NCI-H1436 (cell line): ENCODE data around the gene EPN2.
A peak's percentile ranks its signal among the peaks of the same experiment; 100 is the strongest.
"Not testable (repeated sequence)": the region's sequence is repeated elsewhere in the genome, so short reads cannot be mapped to it uniquely, and the experiment has no call there.

Experiments
- DNase-seq: peaks from one replicate; lab custom pipeline; 2025; lab: John Stamatoyannopoulos, UW

The EPN2 gene

DNA sequence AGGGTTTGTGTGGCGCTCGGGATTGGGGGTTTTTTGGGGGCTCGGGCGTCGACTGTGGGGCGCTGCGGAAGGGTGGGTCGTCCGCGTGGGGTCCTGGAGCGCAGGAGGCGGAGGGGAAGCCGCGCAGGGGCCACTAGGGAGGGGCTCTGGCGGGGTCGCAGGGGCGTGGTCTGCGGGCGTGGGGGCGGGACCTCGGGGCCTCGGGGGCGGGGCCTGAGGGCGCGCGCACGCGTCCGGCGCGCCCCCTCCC is at the start of gene EPN2:
Gene EPN2 (plus strand): TSS at position 228 of the 250 bp plus-strand sequence. CDS start 45,754 bp downstream, outside the sequence.
- DNase-seq, result not testable (repeated sequence)

DNA sequence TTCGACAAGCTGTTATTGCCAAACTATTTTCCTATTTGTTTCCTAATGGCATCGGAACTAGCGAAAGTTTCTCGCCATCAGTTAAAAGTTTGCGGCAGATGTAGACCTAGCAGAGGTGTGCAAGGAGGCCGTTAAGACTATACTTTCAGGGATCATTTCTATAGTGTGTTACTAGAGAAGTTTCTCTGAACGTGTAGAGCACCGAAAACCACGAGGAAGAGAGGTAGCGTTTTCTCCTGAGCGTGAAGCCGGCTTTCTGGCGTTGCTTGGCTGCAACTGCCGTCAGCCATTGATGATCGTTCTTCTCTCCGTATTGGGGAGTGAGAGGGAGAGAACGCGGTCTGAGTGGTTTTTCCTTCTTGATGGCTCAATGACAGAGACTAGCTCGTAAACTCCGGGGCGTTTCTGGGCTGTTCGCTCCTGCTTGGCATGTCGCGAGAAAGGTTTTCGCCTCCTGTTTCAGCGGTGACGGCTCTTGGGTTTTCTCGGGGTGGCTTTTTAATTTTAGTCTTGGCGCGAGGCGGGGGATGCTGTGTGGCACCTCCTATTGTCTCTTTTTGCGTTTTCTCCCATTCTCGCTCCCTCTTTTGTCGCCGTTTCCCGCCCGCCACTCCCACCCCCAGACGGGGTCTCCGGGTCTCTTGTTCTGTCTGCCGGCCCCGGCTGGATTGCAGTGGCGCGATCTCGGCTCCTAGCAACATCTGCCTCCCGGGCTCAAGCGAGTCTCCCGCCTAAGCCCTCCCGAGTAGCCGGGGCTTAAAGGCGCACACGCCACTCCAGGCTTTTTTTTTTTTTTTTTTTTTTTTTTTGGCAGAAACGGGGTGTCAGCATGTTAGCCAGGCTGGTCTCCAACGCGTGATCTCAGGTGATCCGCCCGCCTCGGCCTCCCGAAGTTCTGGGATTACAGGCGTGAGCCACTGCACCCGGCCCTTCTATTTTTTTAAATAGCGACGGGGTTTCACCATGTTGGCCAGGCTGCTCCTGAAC is 49.0 kb upstream of the EPN2 start:
- DNase-seq, result not testable (repeated sequence)

DNA sequence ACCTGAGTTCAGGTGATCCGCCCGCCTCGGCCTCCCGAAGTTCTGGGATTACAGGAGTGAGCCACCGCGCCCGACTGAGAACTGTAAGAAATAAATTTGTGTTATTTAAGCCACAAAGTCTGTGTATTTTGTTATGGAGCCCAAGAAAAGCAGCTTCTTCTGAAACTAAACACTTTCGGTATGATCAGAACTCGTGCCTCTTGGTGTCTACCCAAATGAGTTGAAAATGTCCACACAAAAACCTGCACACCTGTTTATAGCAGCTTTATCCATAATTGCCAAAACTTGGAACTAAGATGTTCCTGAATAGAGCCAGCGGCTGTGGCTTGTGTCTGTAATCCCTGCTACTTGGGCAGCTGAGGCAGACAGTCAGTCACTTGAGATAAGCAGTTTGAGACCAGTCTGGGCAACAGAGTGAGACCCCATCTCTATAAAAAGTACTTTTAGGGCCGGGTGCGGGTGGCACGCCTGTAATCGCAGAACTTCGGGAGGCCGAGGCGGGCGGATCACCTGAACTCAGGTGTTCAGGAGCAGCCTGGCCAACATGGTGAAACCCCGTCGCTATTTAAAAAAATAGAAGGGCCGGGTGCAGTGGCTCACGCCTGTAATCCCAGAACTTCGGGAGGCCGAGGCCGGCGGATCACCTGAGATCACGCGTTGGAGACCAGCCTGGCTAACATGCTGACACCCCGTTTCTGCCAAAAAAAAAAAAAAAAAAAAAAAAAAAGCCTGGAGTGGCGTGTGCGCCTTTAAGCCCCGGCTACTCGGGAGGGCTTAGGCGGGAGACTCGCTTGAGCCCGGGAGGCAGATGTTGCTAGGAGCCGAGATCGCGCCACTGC is 48.1 kb upstream of the EPN2 start:
- not testable (repeated sequence) for DNase-seq

DNA sequence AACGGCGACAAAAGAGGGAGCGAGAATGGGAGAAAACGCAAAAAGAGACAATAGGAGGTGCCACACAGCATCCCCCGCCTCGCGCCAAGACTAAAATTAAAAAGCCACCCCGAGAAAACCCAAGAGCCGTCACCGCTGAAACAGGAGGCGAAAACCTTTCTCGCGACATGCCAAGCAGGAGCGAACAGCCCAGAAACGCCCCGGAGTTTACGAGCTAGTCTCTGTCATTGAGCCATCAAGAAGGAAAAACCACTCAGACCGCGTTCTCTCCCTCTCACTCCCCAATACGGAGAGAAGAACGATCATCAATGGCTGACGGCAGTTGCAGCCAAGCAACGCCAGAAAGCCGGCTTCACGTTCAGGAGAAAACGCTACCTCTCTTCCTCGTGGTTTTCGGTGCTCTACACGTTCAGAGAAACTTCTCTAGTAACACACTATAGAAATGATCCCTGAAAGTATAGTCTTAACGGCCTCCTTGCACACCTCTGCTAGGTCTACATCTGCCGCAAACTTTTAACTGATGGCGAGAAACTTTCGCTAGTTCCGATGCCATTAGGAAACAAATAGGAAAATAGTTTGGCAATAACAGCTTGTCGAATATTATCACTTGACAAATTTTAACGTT is 47.3 kb upstream of the EPN2 start:
- not testable (repeated sequence) for DNase-seq

DNA sequence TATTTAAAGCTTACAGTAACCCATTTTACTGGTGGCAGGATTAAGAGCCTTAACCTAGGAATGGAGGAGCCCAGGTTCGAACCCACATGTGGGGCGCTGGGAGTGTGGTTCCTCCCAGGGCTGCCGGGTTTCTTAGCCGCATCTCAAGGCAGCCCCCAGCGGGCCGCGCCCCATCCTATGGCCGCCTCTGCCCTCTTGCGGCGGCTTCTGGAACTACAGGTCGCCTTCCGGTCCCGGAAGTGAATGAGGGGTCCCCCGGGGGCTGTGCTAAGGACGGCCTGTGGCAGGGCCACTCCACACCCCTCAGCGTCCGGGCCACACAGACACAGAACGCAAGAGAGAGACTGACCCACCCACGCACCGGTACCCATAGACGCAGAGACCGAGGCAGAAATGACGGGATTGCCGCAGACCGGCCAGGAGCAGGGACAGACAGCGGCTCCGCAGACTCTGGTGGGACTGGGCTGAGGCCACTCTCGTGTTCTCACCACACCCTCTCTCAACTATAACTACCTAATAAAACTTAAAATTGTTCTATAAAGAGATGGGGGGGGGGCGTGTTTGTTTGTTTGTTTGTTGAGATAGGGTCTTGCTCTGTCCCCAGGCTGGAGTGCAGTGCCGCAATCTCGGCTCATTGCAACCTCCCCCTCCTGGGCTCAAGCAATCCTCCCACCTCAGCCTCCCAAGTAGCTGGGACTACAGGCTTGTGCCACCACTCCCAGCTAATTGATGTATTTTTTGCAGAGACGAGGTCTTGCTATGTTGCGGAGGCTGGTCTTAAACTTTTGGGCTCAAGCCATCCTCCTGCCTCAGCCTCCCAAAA is 40.6 kb upstream of the EPN2 start:
- not testable (repeated sequence) for DNase-seq

DNA sequence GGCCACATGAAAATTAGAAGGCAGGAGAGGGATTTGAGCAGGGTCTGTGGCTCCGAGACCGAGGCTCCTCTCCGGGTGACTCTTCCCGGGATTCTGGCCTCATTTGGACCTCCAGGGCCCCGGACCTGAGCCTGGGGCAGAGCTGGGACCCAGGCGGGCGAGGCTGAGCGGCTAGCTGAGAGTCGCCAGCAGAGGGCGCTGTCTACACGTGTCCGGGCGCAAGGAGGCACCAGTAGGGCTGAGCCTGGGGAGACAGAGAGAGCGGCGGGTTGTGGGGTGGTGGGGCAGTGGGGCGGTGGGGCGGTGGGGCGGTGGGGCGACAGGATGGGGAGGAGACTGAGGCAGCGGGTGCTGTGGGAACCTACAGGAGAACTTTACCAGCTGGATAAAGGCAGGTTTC is 34.7 kb upstream of the EPN2 start:
- not testable (repeated sequence) for DNase-seq

DNA sequence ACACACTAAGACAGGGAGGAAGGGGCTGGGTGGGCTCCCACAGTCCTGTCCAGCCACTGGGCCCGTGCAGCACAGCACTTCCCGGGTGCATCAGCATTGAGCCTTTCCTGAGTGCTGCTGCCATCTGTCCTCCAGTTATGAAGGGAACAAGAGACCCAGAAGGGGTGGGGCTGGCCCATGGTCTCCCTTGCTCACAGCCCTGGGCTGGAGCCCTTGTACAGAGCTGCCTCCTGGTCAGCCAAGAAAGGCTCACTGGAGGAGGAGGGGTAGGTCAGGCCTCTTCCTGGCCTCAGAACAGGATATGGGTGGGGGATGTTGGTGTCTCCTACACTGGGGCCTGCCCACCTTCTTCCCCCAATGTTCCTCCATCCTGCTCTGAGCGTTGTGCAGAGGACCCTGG is 33.7 kb upstream of the EPN2 start:
- DNase-seq, result not testable (repeated sequence)

DNA sequence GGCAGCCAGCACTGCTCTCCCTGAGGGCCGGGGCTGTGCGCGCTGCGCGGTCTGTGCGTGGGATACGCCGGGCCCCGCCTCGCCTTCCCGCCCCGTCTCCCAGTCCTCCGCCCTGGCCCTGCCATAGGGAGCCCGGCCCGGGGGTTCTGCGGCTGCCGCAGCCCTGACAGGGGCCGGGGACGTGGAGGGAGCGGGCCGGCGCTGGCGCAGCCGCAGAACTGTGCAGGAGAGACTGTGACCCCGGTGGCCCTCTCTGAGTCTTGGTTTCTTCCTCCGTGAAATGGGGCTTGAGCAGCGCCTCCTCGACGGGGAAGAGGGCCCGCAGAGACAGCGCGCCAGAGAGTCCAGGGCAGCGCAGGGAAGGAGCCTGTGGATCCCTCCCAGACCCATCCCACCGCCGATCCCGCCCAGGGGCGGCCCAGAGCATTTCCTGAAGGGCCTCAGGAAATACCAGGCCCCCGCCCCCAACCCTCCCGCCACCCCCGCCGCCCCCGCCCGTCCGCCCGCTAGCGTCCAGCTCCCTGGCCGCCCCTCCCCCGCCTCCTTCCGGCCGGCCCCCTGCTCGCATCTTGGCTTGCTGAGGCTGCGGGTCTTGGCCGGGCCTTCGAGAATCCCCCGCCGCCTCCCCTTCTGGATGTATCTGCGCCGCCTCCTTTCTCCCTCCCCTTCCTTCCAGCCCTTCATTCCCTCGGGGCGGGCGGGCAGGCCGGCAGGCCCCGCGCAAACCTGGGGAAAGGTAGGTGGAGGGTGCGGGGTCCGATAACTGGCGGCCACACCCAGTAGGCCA is 21.9 kb upstream of the EPN2 start:
- not testable (repeated sequence) for DNase-seq

DNA sequence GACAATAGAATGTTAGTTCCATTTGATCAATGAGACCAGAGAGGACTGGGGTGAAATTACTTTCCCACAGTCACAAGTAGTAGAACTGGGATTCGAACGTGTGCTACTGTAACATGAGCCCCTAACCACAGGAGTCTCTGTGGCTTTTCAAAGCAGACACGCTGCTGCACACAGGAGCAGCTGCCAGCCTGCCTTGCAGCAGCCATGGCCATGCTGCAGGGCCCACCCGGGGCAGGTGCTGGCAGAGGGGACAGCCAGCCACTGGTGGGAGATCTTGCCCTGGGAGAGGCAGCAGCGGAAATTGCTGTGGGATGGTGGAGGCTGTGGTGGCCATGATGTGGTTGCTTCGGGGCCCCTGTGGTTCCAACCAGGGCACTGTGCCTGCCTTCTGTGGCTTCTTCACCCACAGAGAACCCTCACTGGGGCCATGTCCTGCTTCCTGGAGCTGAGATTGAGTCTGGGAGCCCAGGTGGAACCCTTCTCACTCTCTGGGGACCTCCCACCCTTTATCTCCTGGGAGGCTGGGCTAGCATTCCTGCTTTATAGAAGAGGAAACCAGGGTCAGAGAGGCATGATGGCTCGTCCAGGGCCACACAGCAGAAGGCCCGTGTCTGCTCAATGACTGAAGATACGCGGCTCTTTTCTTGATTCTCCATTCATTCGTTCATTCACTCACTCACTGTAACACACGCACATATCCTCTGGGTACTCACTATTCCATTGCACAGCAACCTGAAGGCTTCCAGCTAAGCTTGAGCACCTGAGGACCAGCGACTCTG is 20.8 kb upstream of the EPN2 start:
- not testable (repeated sequence) for DNase-seq

DNA sequence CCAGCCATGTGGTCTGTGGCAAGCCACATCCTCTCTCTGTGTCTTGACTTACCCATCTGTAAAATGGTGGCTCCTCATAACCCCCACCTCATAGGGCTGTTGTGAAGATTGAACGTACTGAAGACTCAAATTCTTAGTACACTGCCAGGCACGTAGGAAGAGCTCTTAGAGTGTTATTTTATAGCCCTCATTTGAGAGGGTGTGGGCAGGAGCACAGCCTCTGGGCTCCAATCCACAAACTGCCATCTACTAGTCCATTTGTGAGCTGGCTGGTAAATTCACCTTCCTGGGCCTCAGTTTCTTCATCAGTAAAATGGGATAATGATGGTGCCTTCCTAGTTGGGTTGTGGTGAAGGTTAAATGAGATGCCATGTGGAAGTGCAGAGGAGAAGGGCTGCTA is 18.3 kb upstream of the EPN2 start:
- DNase-seq, result not testable (repeated sequence)

DNA sequence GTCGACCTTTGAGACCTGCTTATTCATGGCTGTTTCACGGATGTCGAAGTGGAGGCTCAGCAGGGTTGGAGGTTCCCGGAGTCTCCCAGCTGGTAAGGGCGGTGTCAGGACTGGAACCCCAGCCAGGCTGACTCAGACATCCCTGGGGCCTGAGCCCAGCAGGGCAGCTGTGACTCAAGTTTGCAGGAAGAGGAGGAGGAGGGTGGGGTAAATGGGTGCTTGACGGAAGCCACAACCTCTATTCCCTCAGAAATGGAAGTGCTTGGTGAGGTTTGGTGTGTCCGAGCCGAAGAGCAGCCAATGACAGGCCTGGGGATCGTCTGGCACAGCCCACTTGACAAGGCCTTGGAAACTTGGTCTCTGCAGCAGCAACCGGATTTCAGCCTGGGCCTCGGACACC is 17.8 kb upstream of the EPN2 start:
- not testable (repeated sequence) for DNase-seq

DNA sequence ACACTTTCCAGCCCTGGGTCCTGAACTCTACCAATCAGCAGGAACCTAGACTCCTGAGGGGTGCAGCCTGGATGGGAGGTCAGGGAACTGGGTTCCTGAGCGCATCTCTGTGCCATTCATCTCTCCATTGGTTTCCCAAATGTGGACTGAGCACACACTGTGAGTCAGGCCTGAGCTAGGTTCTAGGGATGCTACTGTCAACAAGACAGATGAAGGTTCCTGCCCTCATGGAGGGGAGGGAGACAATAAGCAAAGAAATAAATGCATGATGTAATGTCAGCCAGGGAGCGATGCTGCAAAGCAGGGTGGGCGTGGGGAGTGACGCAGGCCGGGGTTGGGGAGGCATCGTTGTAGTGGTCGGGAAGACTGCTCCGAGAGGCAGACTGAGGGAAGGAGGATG is 17.0 kb upstream of the EPN2 start:
- DNase-seq, result not testable (repeated sequence)

DNA sequence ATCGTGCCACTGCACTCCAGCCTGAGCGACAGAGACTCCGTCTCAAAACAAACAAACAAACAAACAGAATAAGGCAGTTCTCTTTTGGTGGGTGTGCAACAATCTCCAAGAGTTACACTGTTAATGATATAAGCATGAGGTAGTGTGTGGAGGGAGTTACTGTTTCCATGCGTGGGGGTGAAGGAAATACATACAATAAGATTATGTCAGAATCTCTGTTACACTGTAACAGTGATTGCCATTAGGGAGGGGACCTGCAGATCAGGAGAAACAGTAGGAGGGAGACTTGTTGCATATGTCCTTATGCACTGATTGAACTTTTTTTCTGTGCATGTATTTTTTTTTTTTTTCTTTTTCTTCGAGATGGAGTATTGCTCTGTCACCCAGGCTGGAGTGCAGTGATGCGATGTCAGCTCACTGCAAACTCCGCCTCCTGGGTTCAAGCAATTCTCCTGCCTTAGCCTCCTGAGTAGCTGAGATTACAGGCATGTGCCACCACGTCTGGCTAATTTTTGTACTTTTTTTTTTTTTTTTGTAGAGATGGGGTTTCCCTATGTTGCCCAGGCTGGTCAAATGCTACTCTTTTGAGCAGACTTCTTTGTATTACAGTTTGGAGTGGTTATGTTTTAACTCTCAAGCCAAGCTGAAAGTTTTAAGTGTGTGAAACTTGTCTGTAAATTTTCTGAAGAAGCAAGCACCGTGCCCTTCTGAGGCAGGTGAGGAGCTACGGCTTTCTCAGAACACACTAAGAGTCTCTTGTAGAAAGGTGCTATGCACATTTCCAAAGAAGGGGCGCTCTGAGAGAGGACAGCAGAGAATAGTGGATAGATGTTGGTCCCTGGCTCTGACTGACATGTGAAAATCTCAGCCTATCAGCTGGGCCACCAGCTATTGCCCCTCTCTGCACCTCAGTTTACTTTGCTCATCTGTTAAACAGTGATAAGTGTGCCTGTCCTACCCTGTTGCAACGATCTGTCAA is 10.3 kb upstream of the EPN2 start:
- not testable (repeated sequence) for DNase-seq

DNA sequence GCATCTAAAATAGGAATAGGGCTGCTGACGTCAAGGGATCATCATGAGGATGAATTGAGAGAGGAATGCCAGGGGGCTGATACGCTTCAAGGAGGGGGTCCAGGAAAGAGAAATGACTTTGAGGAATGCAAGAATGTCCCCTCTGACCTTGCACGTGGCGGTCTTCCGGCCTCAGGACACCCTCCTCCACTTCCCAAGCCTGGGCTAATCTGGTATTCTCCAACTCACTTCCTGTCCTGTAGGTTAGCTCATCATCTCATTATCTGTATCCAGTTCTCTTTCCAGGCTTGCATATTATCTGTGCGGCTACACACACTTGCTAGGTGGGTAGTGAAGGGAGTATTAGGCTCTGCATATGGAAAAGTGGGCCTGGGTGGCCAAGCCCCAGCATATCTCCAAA is 2.5 kb upstream of the EPN2 start:
- not testable (repeated sequence) for DNase-seq

DNA sequence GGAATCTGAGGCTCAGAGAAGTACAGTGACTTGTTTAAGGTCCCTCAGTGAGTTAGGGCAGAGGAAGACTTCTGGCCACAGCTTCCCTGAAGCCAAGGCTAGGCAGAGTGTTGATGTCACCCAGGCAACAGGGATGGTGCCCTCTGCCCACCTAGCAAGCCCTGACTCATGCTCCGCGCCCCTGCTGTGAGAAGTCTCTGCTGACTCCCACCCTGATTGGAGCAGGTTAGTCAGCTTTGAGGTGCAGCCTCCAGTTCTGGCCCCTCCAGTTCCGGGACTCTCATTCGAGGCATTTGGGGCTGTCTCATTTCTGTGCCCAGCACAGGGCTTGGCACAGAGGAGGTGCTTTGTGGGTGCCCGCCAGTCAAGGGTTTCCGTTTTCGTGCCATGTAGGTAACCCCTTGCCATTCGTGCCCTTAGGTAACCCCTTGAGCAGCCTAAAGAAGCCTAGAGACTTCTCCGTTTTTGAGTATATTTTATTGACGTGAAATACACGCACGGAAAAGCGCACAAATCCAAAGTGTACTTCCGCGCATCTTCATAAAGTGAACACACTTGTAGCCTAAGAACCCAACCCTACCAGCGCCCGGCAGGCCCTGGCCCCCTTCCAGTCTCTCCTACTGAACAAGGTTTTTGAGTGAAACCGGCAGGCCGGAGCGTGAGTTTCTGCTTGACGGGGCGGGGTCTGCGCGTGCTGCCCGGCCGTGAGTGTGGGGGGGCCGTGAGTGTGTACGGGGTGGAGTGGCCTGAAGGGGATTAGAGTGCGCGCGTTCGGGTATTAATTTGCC is 621 bp upstream of the EPN2 start:
- DNase-seq, result not testable (repeated sequence)

DNA sequence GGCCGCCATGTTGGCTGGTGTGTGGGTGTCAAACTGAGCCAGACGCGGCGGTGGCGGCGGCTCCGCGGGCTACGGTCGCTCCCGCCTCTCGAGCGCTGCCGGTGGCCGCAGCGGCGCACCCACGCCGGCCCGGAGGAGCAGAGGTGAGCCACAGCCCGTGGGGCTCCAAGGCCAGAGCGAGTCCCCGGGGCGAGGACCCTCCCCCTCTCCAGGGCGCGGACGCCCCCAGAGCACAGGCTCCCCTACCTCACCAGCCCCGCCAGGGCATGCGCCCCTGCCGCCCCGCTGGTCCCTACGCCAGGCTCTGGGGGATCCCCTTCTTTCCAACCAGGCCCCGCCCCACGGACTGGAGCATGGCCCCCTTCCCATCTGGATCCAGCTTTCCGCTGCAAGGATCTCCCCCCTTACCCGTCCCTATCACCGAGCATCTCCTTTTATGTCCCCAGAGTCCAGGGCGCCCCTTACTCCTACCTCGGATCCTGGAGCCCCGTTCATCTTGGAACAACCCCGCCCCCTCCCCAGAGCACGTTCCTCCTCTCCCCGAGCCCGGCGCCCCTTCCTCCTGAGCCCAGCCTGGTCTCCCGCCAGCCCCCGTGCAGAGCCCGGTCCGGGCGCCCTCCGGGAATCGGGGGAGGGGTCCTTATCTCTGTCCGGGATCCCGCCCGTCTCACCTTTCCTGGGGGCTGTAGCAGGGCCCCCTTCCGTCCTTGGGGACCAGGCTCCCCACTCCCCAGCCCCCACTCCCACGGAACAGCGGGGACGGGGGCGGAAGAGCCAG is 412 bp downstream of the EPN2 start:
- DNase-seq, result peak; percentile 28

DNA sequence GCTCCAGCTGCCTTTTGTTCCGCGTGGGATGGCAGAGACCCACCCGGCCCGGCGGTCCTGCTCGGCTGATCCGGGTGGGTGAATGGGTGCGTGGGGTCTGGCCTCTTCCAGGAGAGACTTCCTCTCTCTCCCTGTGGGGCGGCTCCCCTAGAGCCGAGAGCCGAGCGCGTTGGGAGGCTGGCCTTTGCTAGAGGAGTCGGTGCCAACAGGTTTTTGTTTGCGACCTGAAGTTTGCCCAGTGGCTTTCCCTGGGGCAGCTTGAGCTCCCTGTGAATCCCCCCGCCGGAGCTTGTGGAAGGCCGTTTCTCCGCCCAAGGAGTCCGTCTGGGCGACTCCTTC is 970 bp downstream of the EPN2 start:
- peak; percentile 42 for DNase-seq
